ENCODE data around the gene GHRH. TPM values are rescaled to one million over a fixed set of nuclear protein-coding genes. Genes with fewer than 3 reads are reported as not detected.

GHRH gene
- total RNA-seq, 4 donors from 2014 or later: not detected

- Histone ChIP-seq H3K27me3 (no peaks in the 10 kb centered on the region), H3K27ac (replicated peaks in 1 of 4) (no peak overlapping the region), H3K4me1 (peaks cover 6 to 20% (median 17%) of the 10 kb centered on the region in 4 donors), H3K36me3 (peaks cover 69 to 98% (median 89%) of the 10 kb centered on the region in 4 donors), H3K4me3 (no peak overlapping the region), H3K9me3 (no peaks in the 10 kb centered on the region)
- no peak for DNase-seq (ENCODE audit: extremely low spot score)
- intact Hi-C loops (cut with DNase I): no loop called here
- WGBS: 68% methylated on average over 6 of the region's 6 CpGs
- TF ChIP-seq POLR2AphosphoS5 (IDR thresholded peaks at IDR 0.05): no peak
- TF ChIP-seq EP300 (IDR thresholded peaks at IDR 0.05): no peak
- TF ChIP-seq POLR2A (IDR thresholded peaks at IDR 0.05; ENCODE audit: low read depth): no peak
- no peak for TF ChIP-seq CTCF (IDR thresholded peaks at IDR 0.05)
Measured at GRCh38 chr20:37235065-37235464, 26.5 kb downstream of the GHRH start.

GRCh38 chr20:37234254-37234581 lies 27.4 kb downstream of the GHRH start:
- H3K9me3 ChIP-seq: no peaks in the 10 kb centered on the region
- H3K4me3 ChIP-seq: no peak overlapping the region
- 91% methylated on average over 5 of the region's 5 CpGs for WGBS
- H3K4me1 ChIP-seq: peaks cover 6 to 15% (median 12%) of the 10 kb centered on the region in 4 donors
- intact Hi-C loops (cut with DNase I): no loop called here
- DNase-seq (ENCODE audit: extremely low spot score): no peak
- H3K36me3 ChIP-seq: peaks cover 77 to 100% (median 93%) of the 10 kb centered on the region in 4 donors
- TF ChIP-seq EP300 (IDR thresholded peaks at IDR 0.05) (no peak), CTCF (IDR thresholded peaks at IDR 0.05) (no peak), POLR2AphosphoS5 (IDR thresholded peaks at IDR 0.05) (no peak), POLR2A (IDR thresholded peaks at IDR 0.05; ENCODE audit: low read depth) (no peak)
- no peak overlapping the region for H3K27ac ChIP-seq (replicated peaks in 1 of 4)
- no peaks in the 10 kb centered on the region for H3K27me3 ChIP-seq

- Histone ChIP-seq H3K9me3 (no peaks in the 10 kb centered on the region), H3K4me1 (peaks cover 3 to 15% (median 9%) of the 10 kb centered on the region in 4 donors), H3K27ac (replicated peaks in 1 of 4) (no peak overlapping the region), H3K36me3 (peaks cover 81 to 100% (median 95%) of the 10 kb centered on the region in 4 donors), H3K27me3 (no peaks in the 10 kb centered on the region), H3K4me3 (no peak overlapping the region)
- WGBS: 89% methylated on average over 10 of the region's 10 CpGs
- no peak for TF ChIP-seq EP300 (IDR thresholded peaks at IDR 0.05)
- TF ChIP-seq POLR2AphosphoS5 (IDR thresholded peaks at IDR 0.05): no peak
- TF ChIP-seq POLR2A (IDR thresholded peaks at IDR 0.05; ENCODE audit: low read depth): no peak
- TF ChIP-seq CTCF (IDR thresholded peaks at IDR 0.05): no peak
- intact Hi-C loops (cut with DNase I): no loop called here
- no peak for DNase-seq (ENCODE audit: extremely low spot score)
Measured at GRCh38 chr20:37233548-37234253, 27.9 kb downstream of the GHRH start.

GRCh38 chr20:37231947-37232630 lies 29.5 kb downstream of the GHRH start:
- peaks cover 75 to 100% (median 91%) of the 10 kb centered on the region in 4 donors for H3K36me3 ChIP-seq
- no peak overlapping the region for H3K27ac ChIP-seq (replicated peaks in 1 of 4)
- no peaks in the 10 kb centered on the region for H3K9me3 ChIP-seq
- no peak for DNase-seq (ENCODE audit: extremely low spot score)
- no peak overlapping the region for H3K4me3 ChIP-seq
- no peaks in the 10 kb centered on the region for H3K27me3 ChIP-seq
- WGBS: 88% methylated on average over 13 of the region's 13 CpGs
- H3K4me1 ChIP-seq: peaks cover 18 to 25% (median 19%) of the 10 kb centered on the region in 4 donors
- intact Hi-C loops (cut with DNase I): no loop called here
- TF ChIP-seq POLR2A (IDR thresholded peaks at IDR 0.05; ENCODE audit: low read depth) (no peak), EP300 (IDR thresholded peaks at IDR 0.05) (no peak), CTCF (IDR thresholded peaks at IDR 0.05) (no peak), POLR2AphosphoS5 (IDR thresholded peaks at IDR 0.05) (no peak)

All from esophagus muscularis mucosa (tissue), 4 donors.